Smooth muscle cell (in vitro differentiated cells): Measurements from ENCODE around the gene UGT1A10. TPM values are rescaled to one million over a fixed set of nuclear protein-coding genes. Genes with fewer than 3 reads are reported as not detected.
"Not testable (repeated sequence)": the region's sequence is repeated elsewhere in the genome, so short reads cannot be mapped to it uniquely, and the experiment has no call there.

ENCODE experiments used
- DNase-seq: peaks from one replicate; lab custom pipeline; 2025; ENCODE audit not compliant: unreplicated experiment; lab: John Stamatoyannopoulos, UW
- H2AFZ ChIP-seq: fragments of 200-600 bp; sonication (generic); 2 replicates; pipeline ENCODE4 v1.6.0; 2016; ENCODE audit warnings: antibody characterized with exemption, low read depth, mild to moderate bottlenecking
- H3F3A ChIP-seq: fragments of 200-600 bp; sonication (generic); 2 replicates; pipeline ENCODE4 v1.6.0; 2017; ENCODE audit warnings: antibody characterized with exemption, low read depth
- H3K27ac ChIP-seq: fragments of 200-600 bp; sonication (generic); 2 replicates; pipeline ENCODE4 v1.5.1; 2016; ENCODE audit warnings: low read depth, mild to moderate bottlenecking
- H3K27me3 ChIP-seq: fragments of 200-600 bp; sonication (generic); 2 replicates; pipeline ENCODE4 v1.6.1; 2016; ENCODE audit warnings: low read depth, mild to moderate bottlenecking
- H3K36me3 ChIP-seq: fragments of 200-600 bp; sonication (generic); 2 replicates; pipeline ENCODE4 v1.5.1; 2016; ENCODE audit warnings: low read depth
- H3K4me1 ChIP-seq: fragments of 200-600 bp; sonication (generic); 2 replicates; pipeline ENCODE4 v1.5.1; 2016; ENCODE audit warnings: low read depth
- H3K4me2 ChIP-seq: fragments of 200-600 bp; sonication (generic); 2 replicates; pipeline ENCODE4 v1.6.0; 2016; ENCODE audit warnings: mild to moderate bottlenecking
- H3K4me3 ChIP-seq: fragments of 200-600 bp; sonication (generic); 2 replicates; pipeline ENCODE4 v1.5.1; 2016; ENCODE audit warnings: mild to moderate bottlenecking
- H3K79me2 ChIP-seq: fragments of 200-600 bp; sonication (generic); 2 replicates; pipeline ENCODE4 v1.6.0; 2016; ENCODE audit warnings: low read depth, mild to moderate bottlenecking
- H3K9ac ChIP-seq: fragments of 200-600 bp; sonication (generic); 2 replicates; pipeline ENCODE4 v1.6.0; 2016; ENCODE audit warnings: low read depth
- H3K9me3 ChIP-seq: fragments of 200-600 bp; sonication (generic); replicated peaks from 2 replicates; pipeline ENCODE4 v1.5.1; 2016; ENCODE audit warnings: low read depth
- H4K20me1 ChIP-seq: fragments of 200-600 bp; sonication (generic); 2 replicates; pipeline ENCODE4 v1.6.0; 2016; ENCODE audit warnings: low read depth
- WGBS: methylation state at CpG from one replicate; pipeline ENCODE4 v1.1.7; 2016; ENCODE audit warnings: low lambda C conversion rate; 5-methylcytosine and 5-hydroxymethylcytosine counted together
- polyA plus RNA-seq: library from polyadenylated mRNA; unstranded; fragments of >200 nt; fragmentation: Nextera tagmentation; extraction: Ambion mirVana; gene quantifications from 2 replicates; pipeline ENCODE4 v1.2.1, GENCODE V29; 2016
- total RNA-seq: library from RNA; depleted of rRNA; stranded (reverse); fragments of >200 nt; gene quantifications from 2 replicates; pipeline ENCODE4 v1.2.3, GENCODE V29; 2014
- TF ChIP-seq, protein P1 (sequence below): fragments of 200-600 bp; sonication (generic); IDR thresholded peaks from 2 replicates; pipeline ENCODE4 v1.5.1; 2017; ENCODE audit warnings: borderline replicate concordance, mild to moderate bottlenecking, antibody characterized with exemption; ENCODE audit not compliant: insufficient read depth, poor library complexity, severe bottlenecking

UGT1A10 gene
- total and polyA plus RNA-seq, 2 experiments from 2014 or later, result not detected

DNA sequence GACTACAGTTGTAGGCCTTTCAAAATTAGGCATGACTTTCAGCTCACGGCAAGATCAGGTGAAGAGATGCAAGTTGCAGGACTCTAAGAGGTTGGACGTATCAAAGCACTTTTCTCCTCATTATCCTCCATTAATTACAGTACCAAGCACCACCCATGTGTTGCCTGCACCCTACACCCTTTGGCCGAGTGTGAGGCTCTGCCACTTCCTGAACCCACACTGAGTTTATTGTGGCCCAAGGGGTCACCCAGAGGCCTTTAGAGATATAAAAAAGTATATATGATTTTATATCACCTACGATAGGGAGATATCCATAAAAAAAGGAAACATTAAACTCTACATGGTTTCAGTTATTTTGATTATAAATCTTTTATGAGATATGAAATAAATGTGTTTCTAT, 16.0 kb upstream of the UGT1A10 start:
- no peak overlapping the region for H3K4me3 ChIP-seq
- no peaks in the 10 kb centered on the region for H4K20me1 ChIP-seq
- TF ChIP-seq, protein P1, sequence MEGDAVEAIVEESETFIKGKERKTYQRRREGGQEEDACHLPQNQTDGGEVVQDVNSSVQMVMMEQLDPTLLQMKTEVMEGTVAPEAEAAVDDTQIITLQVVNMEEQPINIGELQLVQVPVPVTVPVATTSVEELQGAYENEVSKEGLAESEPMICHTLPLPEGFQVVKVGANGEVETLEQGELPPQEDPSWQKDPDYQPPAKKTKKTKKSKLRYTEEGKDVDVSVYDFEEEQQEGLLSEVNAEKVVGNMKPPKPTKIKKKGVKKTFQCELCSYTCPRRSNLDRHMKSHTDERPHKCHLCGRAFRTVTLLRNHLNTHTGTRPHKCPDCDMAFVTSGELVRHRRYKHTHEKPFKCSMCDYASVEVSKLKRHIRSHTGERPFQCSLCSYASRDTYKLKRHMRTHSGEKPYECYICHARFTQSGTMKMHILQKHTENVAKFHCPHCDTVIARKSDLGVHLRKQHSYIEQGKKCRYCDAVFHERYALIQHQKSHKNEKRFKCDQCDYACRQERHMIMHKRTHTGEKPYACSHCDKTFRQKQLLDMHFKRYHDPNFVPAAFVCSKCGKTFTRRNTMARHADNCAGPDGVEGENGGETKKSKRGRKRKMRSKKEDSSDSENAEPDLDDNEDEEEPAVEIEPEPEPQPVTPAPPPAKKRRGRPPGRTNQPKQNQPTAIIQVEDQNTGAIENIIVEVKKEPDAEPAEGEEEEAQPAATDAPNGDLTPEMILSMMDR, result no peak
- WGBS, result 84% methylated on average over 4 of the region's 4 CpGs
- H3K27ac ChIP-seq, result no peak overlapping the region
- no peaks in the 10 kb centered on the region for H3F3A ChIP-seq
- H3K9ac ChIP-seq, result no peak overlapping the region
- no peaks in the 10 kb centered on the region for H3K9me3 ChIP-seq
- H3K4me1 ChIP-seq, result no peaks in the 10 kb centered on the region
- H2AFZ ChIP-seq, result no peak overlapping the region
- no peak for DNase-seq
- H3K36me3 ChIP-seq, result no peaks in the 10 kb centered on the region
- no peaks in the 10 kb centered on the region for H3K79me2 ChIP-seq
- no peaks in the 10 kb centered on the region for H3K27me3 ChIP-seq
- H3K4me2 ChIP-seq, result no peak overlapping the region

DNA sequence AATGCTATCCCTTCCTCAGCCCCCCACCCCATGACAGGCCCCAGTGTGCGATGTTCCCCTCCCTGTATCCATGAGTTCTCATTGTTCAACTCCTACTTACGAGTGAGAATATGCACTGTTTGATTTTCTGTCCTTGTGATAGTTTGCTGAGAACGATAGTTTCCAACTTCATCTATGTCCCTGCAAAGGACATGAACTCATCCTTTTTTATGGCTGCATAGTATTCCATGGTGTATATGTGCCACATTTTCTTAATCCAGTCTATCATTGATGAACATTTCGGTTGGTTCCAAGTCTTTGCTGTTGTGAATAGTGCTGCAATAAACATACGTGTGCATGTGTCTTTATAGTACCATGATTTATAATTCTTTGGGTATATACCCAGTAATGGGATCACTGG, 14.4 kb upstream of the UGT1A10 start:
- H4K20me1 ChIP-seq, H3K9ac ChIP-seq, H3K9me3 ChIP-seq, H3K79me2 ChIP-seq, DNase-seq, H2AFZ ChIP-seq, H3K27me3 ChIP-seq, H3K4me3 ChIP-seq, H3K4me2 ChIP-seq, H3K36me3 ChIP-seq, H3K27ac ChIP-seq, H3F3A ChIP-seq, H3K4me1 ChIP-seq: not testable (repeated sequence)
- WGBS, result 88% methylated on average over 5 of the region's 5 CpGs

DNA sequence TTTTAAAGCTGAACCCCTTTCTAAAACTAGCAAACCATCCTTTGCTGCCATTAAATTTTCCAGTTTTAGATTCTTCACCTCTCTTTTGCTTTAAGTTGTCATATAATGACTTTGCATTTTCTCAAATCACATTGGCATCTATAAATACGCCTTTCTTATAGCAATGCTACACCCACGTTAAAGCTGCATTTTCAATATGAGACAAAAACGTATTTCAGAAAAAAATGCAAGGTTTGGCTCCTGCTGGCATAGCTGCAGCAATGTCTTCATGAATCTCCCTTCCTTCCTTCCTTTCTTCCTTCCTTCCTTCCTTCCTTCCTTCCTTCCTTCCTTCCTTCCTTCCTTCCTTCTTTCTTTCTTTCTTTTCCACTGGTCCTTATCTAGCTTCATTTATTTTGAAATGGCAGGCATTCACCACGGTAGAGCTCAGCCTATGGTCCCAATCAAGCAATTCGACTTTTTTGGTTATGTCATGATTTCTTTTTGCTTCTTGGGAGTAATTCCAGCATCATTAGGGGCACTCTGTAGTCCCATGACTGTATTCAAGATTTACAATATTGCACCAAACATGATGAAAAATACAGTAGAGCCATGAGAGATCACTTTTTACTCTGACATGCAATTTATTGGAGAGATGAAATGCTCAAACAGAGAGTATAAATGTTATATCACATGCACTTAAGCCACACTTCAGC, 8.8 kb upstream of the UGT1A10 start:
- Histone ChIP-seq H3K4me3 (no peak overlapping the region), H3K4me2 (no peak overlapping the region), H3K79me2 (no peaks in the 10 kb centered on the region), H3K27me3 (no peaks in the 10 kb centered on the region), H3K27ac (no peak overlapping the region), H3K9ac (no peak overlapping the region), H3K36me3 (no peaks in the 10 kb centered on the region), H3F3A (no peaks in the 10 kb centered on the region), H3K4me1 (no peaks in the 10 kb centered on the region), H2AFZ (no peak overlapping the region), H4K20me1 (no peaks in the 10 kb centered on the region), H3K9me3 (no peaks in the 10 kb centered on the region)
- no peak for DNase-seq
- 60% methylated on average over 5 of the region's 5 CpGs for WGBS
- TF ChIP-seq, protein P1, result no peak

DNA sequence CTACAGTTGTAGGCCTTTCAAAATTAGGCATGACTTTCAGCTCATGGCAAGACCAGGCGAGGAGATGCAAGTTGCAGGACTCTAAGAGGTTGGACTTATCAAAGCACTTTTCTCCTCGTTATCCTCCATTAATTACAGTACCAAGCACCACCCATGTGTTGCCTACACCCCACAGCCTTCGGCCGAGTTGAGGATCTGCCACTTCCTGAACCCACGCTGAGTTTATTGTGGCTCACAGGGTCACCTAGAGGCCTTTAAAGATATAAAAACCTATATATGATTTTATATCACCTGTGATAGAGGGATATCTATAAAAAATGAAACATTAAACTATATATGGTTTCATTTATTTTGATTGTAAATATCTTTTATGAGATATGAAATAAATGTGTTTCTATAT, 2.6 kb downstream of the UGT1A10 start:
- H4K20me1 ChIP-seq, result no peaks in the 10 kb centered on the region
- no peaks in the 10 kb centered on the region for H3F3A ChIP-seq
- H3K36me3 ChIP-seq, result no peaks in the 10 kb centered on the region
- no peaks in the 10 kb centered on the region for H3K79me2 ChIP-seq
- H3K9ac ChIP-seq, result no peak overlapping the region
- WGBS, result 84% methylated on average over 5 of the region's 5 CpGs
- no peak for DNase-seq
- no peaks in the 10 kb centered on the region for H3K4me1 ChIP-seq
- no peaks in the 10 kb centered on the region for H3K9me3 ChIP-seq
- H2AFZ ChIP-seq, result no peak overlapping the region
- no peak overlapping the region for H3K4me3 ChIP-seq
- H3K27me3 ChIP-seq, result no peaks in the 10 kb centered on the region
- no peak overlapping the region for H3K4me2 ChIP-seq
- TF ChIP-seq, protein P1, result no peak
- H3K27ac ChIP-seq, result no peak overlapping the region
